NCI-H1930 (cell line): ENCODE measurements around the gene SLC25A45.

Source experiments
- DNase-seq, 2 experiments: peaks; one replicate each; lab custom pipeline; 2025; lab: John Stamatoyannopoulos, UW

Gene SLC25A45, protein sequence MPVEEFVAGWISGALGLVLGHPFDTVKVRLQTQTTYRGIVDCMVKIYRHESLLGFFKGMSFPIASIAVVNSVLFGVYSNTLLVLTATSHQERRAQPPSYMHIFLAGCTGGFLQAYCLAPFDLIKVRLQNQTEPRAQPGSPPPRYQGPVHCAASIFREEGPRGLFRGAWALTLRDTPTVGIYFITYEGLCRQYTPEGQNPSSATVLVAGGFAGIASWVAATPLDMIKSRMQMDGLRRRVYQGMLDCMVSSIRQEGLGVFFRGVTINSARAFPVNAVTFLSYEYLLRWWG

GRCh38 chr11:65382033-65382803 is at the start of gene SLC25A45:
Gene SLC25A45, minus strand, starts transcription at chr11:65382646. Its CDS starts 695 bp downstream, at chr11:65381951.
- DNase-seq, result peak; percentile 44 to 68

DNA sequence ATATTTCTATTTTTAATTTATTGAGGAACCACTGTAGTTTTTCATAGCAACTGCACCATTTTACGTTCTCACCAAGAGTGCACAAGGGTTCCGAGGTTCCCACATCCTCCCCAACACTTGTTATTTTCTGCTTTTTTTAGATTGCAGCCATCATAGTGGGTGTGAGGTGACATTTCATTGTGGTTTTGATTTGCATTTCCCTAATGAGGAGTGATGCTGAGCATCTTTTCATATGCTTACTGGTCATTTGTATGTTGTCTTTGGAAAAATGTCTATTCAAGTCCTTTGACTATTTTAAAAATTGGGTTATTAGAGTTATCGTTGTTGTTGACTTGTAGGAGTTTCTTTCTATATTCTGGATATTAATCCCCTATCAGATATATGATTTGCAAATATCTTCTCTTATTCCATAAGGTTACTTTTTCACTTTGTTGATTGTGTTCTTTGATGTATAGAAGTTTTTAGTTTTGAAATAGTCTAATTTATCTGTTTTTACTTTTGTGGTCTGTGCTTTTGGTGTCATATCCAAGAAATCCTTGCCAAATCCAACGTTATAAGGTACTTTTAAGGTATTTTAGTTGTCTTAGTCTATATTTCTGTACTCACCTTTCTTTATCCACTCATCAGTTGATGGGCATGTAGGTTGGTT is 49.1 kb upstream of the SLC25A45 start:
- DNase-seq, result no peak

- DNase-seq, result no peak
These were observed 48.2 kb upstream of the SLC25A45 start for GRCh38 chr11:65430406-65431217.

DNA sequence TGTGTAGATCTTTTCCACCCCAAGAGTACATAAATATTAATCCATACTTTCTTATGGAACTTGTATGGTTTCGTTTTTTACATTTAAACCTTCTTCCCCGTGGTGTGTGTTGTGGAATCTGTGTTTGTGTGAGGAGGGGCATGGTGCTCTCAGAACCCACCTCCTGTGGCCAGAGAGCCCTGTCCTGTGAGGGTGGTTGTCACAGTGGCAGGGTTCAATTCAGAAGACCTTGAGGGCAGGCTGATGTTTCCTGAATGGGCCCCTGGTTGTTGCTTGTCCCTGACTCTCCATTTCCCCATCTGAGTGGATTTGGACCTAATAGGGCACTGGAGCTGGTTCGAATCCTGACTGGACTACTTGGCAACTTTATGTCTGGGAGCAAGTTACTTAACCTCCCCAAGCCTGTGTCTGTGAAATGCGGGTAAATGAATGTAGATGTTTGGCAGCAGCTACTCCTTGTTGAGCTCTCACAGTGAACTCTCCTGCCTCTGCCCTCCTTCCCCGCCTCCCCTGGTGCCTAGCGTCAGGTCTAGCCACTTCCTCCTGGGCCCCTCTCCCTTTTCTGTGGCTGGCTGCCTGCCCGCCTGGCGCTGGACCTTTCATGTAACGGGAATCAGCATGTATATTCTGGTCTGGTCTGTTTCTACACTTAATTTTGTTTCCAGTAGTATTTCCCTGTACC is 47.4 kb upstream of the SLC25A45 start:
- no peak for DNase-seq

DNA sequence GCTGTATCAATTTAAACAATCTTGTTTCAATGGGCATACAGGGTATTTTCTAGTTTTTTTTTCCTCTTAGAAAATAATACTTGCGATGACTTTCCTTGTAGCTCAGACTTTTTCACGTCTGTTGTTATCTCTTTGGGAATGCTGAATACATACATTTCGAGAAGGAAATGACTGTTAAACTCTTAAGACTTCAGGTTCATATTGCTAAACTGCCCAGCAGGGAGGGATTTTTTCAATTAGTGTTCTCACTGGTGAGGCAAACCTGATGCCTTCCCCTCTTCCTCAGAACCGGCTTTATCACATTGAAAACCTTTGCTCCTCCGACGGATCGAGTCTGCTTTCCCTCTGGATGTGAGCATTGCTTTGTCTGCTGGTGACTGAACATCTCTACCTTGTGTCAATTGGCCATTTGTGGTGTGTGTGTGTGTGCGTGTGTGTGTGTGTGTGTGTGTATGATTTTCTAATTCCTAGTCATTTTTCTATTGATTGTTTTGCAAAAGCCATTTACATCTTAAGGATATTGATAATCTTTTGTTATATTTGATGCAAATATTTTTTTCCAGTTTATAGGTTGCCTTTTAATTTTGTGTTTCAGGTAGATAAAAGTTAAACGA is 46.7 kb upstream of the SLC25A45 start:
- DNase-seq, result no peak

- no peak for DNase-seq
These were observed 46.2 kb upstream of the SLC25A45 start for GRCh38 chr11:65428578-65429067.

DNA sequence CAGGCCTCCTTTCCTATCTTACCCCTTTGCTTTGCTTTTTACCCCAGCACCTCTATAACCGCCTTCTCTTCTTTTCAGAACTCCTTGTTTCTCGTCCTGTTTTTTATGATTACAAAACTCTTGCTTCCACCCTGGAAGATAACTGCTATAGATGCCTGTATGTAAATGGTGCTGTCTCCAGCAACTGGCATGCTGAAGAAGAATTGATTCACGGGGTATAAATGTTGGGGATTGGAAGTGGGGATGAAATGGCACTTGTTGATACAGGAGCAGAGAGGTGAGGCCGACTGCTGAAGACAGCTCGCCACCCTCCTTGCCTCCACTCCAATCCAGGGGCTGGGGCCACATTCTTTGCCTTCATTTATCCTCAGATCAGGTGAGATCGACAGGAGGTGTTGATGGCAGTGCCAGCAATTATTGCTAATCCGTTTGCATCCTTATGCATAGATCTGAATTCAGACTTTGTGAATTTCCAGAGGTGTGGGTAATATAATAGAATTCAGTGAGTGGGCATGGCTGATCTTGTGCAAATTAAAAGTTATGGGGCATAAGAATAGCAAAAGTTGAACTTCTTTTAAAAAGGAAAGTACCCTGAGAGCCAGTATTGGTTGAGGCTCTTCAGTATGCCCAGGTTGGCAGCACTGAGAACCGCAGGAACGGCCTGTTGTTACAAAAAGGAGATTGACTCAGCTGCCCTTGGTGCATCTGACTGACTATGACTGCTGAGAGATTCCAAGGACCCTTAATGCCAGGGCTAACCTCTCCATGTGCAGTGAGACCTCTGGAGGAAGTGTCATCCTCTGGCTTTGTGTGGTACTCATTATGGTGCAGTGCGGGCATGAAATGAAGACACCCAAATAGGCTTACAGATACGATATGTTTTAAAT is 45.5 kb upstream of the SLC25A45 start:
- no peak for DNase-seq

DNA sequence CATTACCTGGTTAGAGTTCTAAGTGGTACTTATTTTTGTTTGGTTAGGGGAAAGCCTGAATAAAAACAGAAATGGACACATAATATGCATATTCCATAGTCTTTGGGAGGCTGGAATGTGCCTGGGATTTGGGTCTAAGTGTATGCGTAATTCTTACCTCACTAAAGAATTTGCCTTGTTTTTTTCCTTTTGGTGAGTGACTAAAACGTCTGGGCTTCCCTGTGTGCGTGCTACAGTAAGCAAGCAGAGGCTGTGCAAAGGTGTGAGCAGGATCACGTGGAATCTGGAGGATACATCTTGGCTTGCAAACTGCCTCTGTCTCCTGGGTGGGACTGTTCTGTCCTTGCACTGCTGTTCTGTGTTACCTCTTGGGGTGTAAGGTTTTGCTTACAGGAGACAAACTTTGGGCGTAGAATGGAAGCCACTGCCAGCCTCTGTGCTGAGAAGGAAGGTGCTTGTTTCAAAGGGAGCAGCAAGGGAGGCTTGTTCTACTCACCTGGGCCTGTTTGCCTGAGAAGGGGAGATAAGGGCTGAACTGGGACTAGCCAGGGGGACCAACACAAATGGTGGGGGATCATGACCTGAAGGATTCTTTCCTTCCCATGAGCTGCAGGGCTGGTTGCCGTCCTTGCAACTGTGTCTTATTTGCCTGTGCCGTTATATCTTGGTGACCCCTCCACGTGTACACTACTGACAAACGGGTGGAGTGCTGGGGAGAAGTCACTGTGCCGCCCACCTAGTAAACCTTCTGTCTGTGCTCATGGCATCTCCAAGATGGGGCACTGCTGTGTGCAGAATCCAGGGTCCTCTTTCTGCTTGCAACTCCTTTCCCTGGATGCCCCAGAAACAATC is 44.6 kb upstream of the SLC25A45 start:
- no peak for DNase-seq

DNA sequence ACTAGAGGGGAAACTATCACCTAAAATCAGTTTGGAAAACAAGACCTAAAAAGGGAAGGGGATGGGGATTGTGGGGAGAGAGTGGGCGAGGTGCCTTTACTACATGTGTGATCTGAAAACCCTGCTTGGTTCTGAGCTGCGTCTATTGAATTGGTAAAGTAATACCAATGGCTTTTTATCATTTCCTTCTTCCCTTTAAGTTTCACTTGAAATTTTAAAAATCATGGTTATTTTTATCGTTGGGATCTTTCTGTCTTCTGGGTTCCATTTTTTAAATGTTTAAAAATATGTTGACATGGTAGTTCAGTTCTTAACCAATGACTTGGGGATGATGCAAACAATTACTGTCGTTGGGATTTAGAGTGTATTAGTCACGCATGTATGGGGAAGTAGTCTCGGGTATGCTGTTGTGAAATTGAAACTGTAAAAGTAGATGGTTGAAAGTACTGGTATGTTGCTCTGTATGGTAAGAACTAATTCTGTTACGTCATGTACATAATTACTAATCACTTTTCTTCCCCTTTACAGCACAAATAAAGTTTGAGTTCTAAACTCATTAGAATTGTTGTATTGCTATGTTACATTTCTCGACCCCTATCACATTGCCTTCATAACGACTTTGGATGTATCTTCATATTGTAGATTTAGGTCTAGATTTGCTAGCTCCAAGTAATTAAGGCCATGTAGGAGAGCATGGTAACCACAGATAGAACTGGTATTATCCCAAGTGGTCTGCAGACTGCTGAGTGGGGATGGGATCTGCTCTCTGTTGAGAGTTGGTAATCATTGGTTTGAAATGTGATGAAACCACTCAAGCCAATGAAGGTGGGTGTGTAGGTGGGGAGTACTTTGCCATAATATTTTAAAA is 43.8 kb upstream of the SLC25A45 start:
- no peak for DNase-seq

DNA sequence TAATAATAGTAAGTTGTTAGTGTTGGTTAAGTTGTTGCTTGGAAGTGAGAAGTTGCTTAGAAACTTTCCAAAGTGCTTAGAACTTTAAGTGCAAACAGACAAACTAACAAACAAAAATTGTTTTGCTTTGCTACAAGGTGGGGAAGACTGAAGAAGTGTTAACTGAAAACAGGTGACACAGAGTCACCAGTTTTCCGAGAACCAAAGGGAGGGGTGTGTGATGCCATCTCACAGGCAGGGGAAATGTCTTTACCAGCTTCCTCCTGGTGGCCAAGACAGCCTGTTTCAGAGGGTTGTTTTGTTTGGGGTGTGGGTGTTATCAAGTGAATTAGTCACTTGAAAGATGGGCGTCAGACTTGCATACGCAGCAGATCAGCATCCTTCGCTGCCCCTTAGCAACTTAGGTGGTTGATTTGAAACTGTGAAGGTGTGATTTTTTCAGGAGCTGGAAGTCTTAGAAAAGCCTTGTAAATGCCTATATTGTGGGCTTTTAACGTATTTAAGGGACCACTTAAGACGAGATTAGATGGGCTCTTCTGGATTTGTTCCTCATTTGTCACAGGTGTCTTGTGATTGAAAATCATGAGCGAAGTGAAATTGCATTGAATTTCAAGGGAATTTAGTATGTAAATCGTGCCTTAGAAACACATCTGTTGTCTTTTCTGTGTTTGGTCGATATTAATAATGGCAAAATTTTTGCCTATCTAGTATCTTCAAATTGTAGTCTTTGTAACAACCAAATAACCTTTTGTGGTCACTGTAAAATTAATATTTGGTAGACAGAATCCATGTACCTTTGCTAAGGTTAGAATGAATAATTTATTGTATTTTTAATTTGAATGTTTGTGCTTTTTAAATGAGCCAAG is 42.9 kb upstream of the SLC25A45 start:
- no peak for DNase-seq

- DNase-seq, result no peak
These were observed 42.0 kb upstream of the SLC25A45 start for GRCh38 chr11:65424205-65425104.

DNA sequence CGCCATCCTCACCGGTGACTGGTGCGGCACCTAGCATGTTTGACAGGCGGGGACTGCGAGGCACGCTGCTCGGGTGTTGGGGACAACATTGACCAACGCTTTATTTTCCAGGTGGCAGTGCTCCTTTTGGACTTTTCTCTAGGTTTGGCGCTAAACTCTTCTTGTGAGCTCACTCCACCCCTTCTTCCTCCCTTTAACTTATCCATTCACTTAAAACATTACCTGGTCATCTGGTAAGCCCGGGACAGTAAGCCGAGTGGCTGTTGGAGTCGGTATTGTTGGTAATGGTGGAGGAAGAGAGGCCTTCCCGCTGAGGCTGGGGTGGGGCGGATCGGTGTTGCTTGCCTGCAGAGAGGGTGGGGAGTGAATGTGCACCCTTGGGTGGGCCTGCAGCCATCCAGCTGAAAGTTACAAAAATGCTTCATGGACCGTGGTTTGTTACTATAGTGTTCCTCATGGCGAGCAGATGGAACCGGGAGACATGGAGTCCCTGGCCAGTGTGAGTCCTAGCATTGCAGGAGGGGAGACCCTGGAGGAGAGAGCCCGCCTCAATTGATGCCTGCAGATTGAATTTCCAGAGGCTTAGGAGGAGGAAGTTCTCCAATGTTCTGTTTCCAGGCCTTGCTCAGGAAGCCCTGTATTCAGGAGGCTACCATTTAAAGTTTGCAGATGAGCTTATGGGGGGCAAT is 41.2 kb upstream of the SLC25A45 start:
- no peak for DNase-seq

DNA sequence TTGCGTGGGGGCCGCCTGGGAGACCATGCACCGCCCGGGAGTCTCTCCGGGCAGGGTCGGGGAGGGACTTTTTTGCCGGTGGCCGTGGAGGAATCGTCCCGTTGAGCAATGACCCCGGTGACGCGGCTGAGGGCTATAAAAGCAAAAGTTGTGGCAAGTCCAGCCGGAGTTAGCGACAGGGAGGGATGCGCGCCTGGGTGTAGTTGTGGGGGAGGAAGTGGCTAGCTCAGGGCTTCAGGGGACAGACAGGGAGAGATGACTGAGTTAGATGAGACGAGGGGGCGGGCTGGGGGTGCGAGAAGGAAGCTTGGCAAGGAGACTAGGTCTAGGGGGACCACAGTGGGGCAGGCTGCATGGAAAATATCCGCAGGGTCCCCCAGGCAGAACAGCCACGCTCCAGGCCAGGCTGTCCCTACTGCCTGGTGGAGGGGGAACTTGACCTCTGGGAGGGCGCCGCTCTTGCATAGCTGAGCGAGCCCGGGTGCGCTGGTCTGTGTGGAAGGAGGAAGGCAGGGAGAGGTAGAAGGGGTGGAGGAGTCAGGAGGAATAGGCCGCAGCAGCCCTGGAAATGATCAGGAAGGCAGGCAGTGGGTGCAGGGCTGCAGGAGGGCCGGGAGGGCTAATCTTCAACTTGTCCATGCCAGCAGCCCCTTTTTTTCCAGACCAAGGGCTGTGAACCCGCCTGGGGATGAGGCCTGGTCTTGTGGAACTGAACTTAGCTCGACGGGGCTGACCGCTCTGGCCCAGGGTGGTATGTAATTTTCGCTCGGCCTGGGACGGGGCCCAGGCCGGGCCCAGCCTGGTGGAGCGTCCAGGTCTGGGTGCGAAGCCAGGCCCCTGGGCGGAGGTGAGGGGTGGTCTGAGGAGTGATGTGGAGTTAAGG is 40.4 kb upstream of the SLC25A45 start, which contains the start of gene NEAT1:
TSS of gene NEAT1 (plus strand) at position 166 of the 883 bp plus-strand sequence.
- DNase-seq, result peak; percentile 62 to 76
